Smooth muscle cell (in vitro differentiated cells): ENCODE data around the gene PRKCE. TPM values are rescaled to one million over a fixed set of nuclear protein-coding genes. Genes with fewer than 3 reads are reported as not detected.

Experiments
- DNase-seq: peaks from one replicate; lab custom pipeline; 2025; ENCODE audit not compliant: unreplicated experiment; lab: John Stamatoyannopoulos, UW
- H2AFZ ChIP-seq: fragments of 200-600 bp; sonication (generic); 2 replicates; pipeline ENCODE4 v1.6.0; 2016; ENCODE audit warnings: antibody characterized with exemption, low read depth, mild to moderate bottlenecking
- H3F3A ChIP-seq: fragments of 200-600 bp; sonication (generic); 2 replicates; pipeline ENCODE4 v1.6.0; 2017; ENCODE audit warnings: antibody characterized with exemption, low read depth
- H3K27ac ChIP-seq: fragments of 200-600 bp; sonication (generic); 2 replicates; pipeline ENCODE4 v1.5.1; 2016; ENCODE audit warnings: low read depth, mild to moderate bottlenecking
- H3K27me3 ChIP-seq: fragments of 200-600 bp; sonication (generic); 2 replicates; pipeline ENCODE4 v1.6.1; 2016; ENCODE audit warnings: low read depth, mild to moderate bottlenecking
- H3K36me3 ChIP-seq: fragments of 200-600 bp; sonication (generic); 2 replicates; pipeline ENCODE4 v1.5.1; 2016; ENCODE audit warnings: low read depth
- H3K4me1 ChIP-seq: fragments of 200-600 bp; sonication (generic); 2 replicates; pipeline ENCODE4 v1.5.1; 2016; ENCODE audit warnings: low read depth
- H3K4me2 ChIP-seq: fragments of 200-600 bp; sonication (generic); 2 replicates; pipeline ENCODE4 v1.6.0; 2016; ENCODE audit warnings: mild to moderate bottlenecking
- H3K4me3 ChIP-seq: fragments of 200-600 bp; sonication (generic); 2 replicates; pipeline ENCODE4 v1.5.1; 2016; ENCODE audit warnings: mild to moderate bottlenecking
- H3K79me2 ChIP-seq: fragments of 200-600 bp; sonication (generic); 2 replicates; pipeline ENCODE4 v1.6.0; 2016; ENCODE audit warnings: low read depth, mild to moderate bottlenecking
- H3K9ac ChIP-seq: fragments of 200-600 bp; sonication (generic); 2 replicates; pipeline ENCODE4 v1.6.0; 2016; ENCODE audit warnings: low read depth
- H3K9me3 ChIP-seq: fragments of 200-600 bp; sonication (generic); replicated peaks from 2 replicates; pipeline ENCODE4 v1.5.1; 2016; ENCODE audit warnings: low read depth
- H4K20me1 ChIP-seq: fragments of 200-600 bp; sonication (generic); 2 replicates; pipeline ENCODE4 v1.6.0; 2016; ENCODE audit warnings: low read depth
- CTCF ChIP-seq: fragments of 200-600 bp; sonication (generic); IDR thresholded peaks from 2 replicates; pipeline ENCODE4 v1.5.1; 2017; ENCODE audit warnings: borderline replicate concordance, mild to moderate bottlenecking, antibody characterized with exemption; ENCODE audit not compliant: insufficient read depth, poor library complexity, severe bottlenecking
- WGBS: methylation state at CpG from one replicate; pipeline ENCODE4 v1.1.7; 2016; ENCODE audit warnings: low lambda C conversion rate; 5-methylcytosine and 5-hydroxymethylcytosine counted together
- polyA plus RNA-seq: library from polyadenylated mRNA; unstranded; fragments of >200 nt; fragmentation: Nextera tagmentation; extraction: Ambion mirVana; gene quantifications from 2 replicates; pipeline ENCODE4 v1.2.1, GENCODE V29; 2016
- total RNA-seq: library from RNA; depleted of rRNA; stranded (reverse); fragments of >200 nt; gene quantifications from 2 replicates; pipeline ENCODE4 v1.2.3, GENCODE V29; 2014

Gene PRKCE
- total and polyA plus RNA-seq, 2 experiments from 2014 or later: 20.6 to 29.1 TPM

- Histone ChIP-seq H3K4me2 (peak overlapping the region; percentile 97), H3K9me3 (no peaks in the 10 kb centered on the region), H3K27me3 (peaks cover 36% of the 10 kb centered on the region), H3K36me3 (no peaks in the 10 kb centered on the region), H3F3A (peaks cover 2% of the 10 kb centered on the region), H3K27ac (no peak overlapping the region), H3K4me3 (peak overlapping the region; percentile 70), H3K4me1 (no peaks in the 10 kb centered on the region), H3K9ac (peak overlapping the region; percentile 84), H3K79me2 (no peaks in the 10 kb centered on the region), H2AFZ (peak overlapping the region; percentile 96), H4K20me1 (no peaks in the 10 kb centered on the region)
- DNase-seq: peak; percentile 28
- peak; percentile 97 for TF ChIP-seq CTCF
- 11% methylated on average over 49 of the region's 49 CpGs for WGBS
Measured at GRCh38 chr2:45643543-45644542, 7.6 kb upstream of the PRKCE start.

- Histone ChIP-seq H3K9me3 (no peaks in the 10 kb centered on the region), H3K4me1 (peaks cover 8% of the 10 kb centered on the region), H3K36me3 (no peaks in the 10 kb centered on the region), H3K79me2 (peaks cover under 1% of the 10 kb centered on the region), H2AFZ (no peak overlapping the region), H3K27me3 (peaks cover 15% of the 10 kb centered on the region), H3K9ac (no peak overlapping the region), H4K20me1 (no peaks in the 10 kb centered on the region), H3F3A (peaks cover 6% of the 10 kb centered on the region), H3K4me2 (no peak overlapping the region), H3K27ac (no peak overlapping the region), H3K4me3 (no peak overlapping the region)
- no peak for DNase-seq
- TF ChIP-seq CTCF: no peak
- 91% methylated on average over 2 of the region's 2 CpGs for WGBS
Measured at GRCh38 chr2:45646289-45646688, 5.2 kb upstream of the PRKCE start.

- no peak for TF ChIP-seq CTCF
- no peaks in the 10 kb centered on the region for H3K9me3 ChIP-seq
- H3K27me3 ChIP-seq: peaks cover 6% of the 10 kb centered on the region
- no peak overlapping the region for H3K27ac ChIP-seq
- 83% methylated on average over 9 of the region's 9 CpGs for WGBS
- H3F3A ChIP-seq: peaks cover 6% of the 10 kb centered on the region
- no peak overlapping the region for H3K4me2 ChIP-seq
- H2AFZ ChIP-seq: no peak overlapping the region
- no peak overlapping the region for H3K4me3 ChIP-seq
- no peak overlapping the region for H3K9ac ChIP-seq
- peaks cover 8% of the 10 kb centered on the region for H3K4me1 ChIP-seq
- no peaks in the 10 kb centered on the region for H3K36me3 ChIP-seq
- peaks cover 11% of the 10 kb centered on the region for H3K79me2 ChIP-seq
- DNase-seq: no peak
- peaks cover 2% of the 10 kb centered on the region for H4K20me1 ChIP-seq
Measured at GRCh38 chr2:45647356-45647755, 4.1 kb upstream of the PRKCE start.
